ENCODE measurements around the gene BRD2.

The BRD2 gene

DNA sequence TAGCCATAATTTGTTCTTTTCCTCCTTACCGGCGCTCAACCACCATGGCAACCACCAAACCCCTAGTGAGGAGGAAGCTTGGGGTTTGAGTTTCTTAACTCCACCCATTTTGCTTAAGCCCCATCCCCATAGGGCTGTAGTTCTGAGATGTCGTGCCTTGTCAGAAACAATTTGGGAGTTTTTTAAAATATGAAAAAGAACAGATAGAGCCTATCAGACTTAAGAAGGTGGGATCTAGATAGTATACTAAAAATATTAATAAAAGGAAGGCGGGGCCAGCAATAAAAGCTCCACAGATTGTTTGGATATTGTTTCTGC, 5.6 kb downstream of the BRD2 start:
- H3K4me3 ChIP-seq (ENCODE audit: insufficient read length, low read depth): peak overlapping the region; percentile 90
- peaks cover 2% of the 10 kb centered on the region for H3K4me1 ChIP-seq (ENCODE audit: insufficient read depth, insufficient read length)
- DNase-seq (ENCODE audit: low read depth, low spot score): no peak
- H3K9me3 ChIP-seq (ENCODE audit: insufficient read depth, low read length): no peaks in the 10 kb centered on the region
- peaks cover 79% of the 10 kb centered on the region for H3K36me3 ChIP-seq (ENCODE audit: insufficient read depth, insufficient read length, low read length)
- no peaks in the 10 kb centered on the region for H3K27me3 ChIP-seq (ENCODE audit: insufficient read depth, insufficient read length)
- H3K9ac ChIP-seq (ENCODE audit: insufficient read length, low read depth): peak overlapping the region; percentile 96
- no peak for TF ChIP-seq SUZ12 (IDR thresholded peaks at IDR 0.05; ENCODE audit: extremely low read depth, insufficient read depth, insufficient read length)
- no peak for TF ChIP-seq ZNF274 (IDR thresholded peaks at IDR 0.05; ENCODE audit: low read depth, low read length)
- TF ChIP-seq YY1 (IDR thresholded peaks at IDR 0.05; ENCODE audit: insufficient read depth, insufficient read length): no peak

DNA sequence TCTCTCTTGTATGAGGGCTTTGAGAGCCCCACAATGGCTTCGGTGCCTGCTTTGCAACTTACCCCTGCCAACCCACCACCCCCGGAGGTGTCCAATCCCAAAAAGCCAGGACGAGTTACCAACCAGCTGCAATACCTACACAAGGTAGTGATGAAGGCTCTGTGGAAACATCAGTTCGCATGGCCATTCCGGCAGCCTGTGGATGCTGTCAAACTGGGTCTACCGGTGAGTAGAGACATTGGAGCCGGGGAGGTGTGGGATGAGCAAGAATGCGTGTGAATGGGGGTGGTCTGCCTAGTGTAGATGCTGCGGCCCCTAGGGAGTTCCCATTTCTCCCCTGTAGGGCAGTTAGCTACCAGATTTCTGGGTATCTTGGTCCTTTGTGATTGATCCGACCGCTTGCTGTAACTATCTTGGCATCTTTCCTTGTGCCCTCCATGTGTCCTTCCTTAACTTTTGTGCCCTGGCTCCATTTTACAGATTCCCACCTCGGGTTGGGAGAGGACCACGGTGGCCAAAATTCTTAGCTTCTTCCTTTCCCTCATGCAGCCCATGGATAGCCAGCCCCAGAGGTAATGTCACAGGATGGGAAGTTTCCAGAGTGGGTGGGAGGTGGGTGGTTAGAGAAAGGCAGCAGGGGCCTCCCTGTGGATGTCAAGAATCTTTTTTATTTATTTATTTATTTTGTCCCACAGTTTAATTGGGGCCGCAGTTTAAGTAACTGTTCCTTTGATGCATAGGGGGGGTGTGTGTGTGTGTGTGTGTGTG, 6.3 kb downstream of the BRD2 start:
- Histone ChIP-seq H3K4me1 (ENCODE audit: insufficient read depth, insufficient read length) (peaks cover 2% of the 10 kb centered on the region), H3K27me3 (ENCODE audit: insufficient read depth, insufficient read length) (no peaks in the 10 kb centered on the region), H3K4me3 (ENCODE audit: insufficient read length, low read depth) (peak overlapping the region; percentile 90), H3K36me3 (ENCODE audit: insufficient read depth, insufficient read length, low read length) (peaks cover 82% of the 10 kb centered on the region), H3K9me3 (ENCODE audit: insufficient read depth, low read length) (no peaks in the 10 kb centered on the region), H3K9ac (ENCODE audit: insufficient read length, low read depth) (peak overlapping the region; percentile 44)
- no peak for DNase-seq (ENCODE audit: low read depth, low spot score)
- no peak for TF ChIP-seq ZNF274 (IDR thresholded peaks at IDR 0.05; ENCODE audit: low read depth, low read length)
- TF ChIP-seq YY1 (IDR thresholded peaks at IDR 0.05; ENCODE audit: insufficient read depth, insufficient read length): no peak
- TF ChIP-seq SUZ12 (IDR thresholded peaks at IDR 0.05; ENCODE audit: extremely low read depth, insufficient read depth, insufficient read length): no peak

DNA sequence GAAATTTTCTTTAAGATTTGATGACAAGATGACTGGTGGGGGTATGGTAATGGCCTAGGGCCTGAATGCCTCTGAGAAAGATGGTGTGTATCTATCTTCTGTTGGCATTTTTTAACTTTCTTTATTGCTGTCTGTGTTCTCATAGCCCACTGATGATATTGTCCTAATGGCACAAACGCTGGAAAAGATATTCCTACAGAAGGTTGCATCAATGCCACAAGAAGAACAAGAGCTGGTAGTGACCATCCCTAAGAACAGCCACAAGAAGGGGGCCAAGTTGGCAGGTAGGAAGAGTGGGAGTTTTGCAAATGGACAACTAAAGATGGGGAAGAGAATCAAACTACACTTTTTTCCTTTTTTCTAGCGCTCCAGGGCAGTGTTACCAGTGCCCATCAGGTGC, 7.5 kb downstream of the BRD2 start:
- Histone ChIP-seq H3K4me3 (ENCODE audit: insufficient read length, low read depth) (no peak overlapping the region), H3K4me1 (ENCODE audit: insufficient read depth, insufficient read length) (peaks cover 2% of the 10 kb centered on the region), H3K9ac (ENCODE audit: insufficient read length, low read depth) (no peak overlapping the region), H3K27me3 (ENCODE audit: insufficient read depth, insufficient read length) (no peaks in the 10 kb centered on the region), H3K36me3 (ENCODE audit: insufficient read depth, insufficient read length, low read length) (peaks cover 92% of the 10 kb centered on the region), H3K9me3 (ENCODE audit: insufficient read depth, low read length) (no peaks in the 10 kb centered on the region)
- no peak for DNase-seq (ENCODE audit: low read depth, low spot score)
- no peak for TF ChIP-seq SUZ12 (IDR thresholded peaks at IDR 0.05; ENCODE audit: extremely low read depth, insufficient read depth, insufficient read length)
- TF ChIP-seq YY1 (IDR thresholded peaks at IDR 0.05; ENCODE audit: insufficient read depth, insufficient read length): no peak
- TF ChIP-seq ZNF274 (IDR thresholded peaks at IDR 0.05; ENCODE audit: low read depth, low read length): no peak

DNA sequence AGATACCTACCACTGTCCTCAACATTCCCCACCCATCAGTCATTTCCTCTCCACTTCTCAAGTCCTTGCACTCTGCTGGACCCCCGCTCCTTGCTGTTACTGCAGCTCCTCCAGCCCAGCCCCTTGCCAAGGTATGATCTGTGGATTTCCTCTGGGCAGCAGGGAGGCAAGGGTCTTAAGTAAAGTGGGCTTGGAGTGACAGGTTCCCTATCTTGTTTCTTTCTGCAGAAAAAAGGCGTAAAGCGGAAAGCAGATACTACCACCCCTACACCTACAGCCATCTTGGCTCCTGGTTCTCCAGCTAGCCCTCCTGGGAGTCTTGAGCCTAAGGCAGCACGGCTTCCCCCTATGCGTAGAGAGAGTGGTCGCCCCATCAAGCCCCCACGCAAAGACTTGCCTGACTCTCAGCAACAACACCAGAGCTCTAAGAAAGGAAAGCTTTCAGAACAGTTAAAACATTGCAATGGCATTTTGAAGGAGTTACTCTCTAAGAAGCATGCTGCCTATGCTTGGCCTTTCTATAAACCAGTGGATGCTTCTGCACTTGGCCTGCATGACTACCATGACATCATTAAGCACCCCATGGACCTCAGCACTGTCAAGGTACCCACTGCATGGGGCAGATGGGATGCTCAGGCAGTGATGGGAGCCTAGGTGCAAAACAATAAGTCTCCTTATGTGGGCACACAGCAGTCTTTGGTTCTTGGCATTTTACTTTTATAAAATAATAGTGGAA, 8.1 kb downstream of the BRD2 start:
- Histone ChIP-seq H3K9ac (ENCODE audit: insufficient read length, low read depth) (no peak overlapping the region), H3K4me1 (ENCODE audit: insufficient read depth, insufficient read length) (peaks cover 2% of the 10 kb centered on the region), H3K36me3 (ENCODE audit: insufficient read depth, insufficient read length, low read length) (peaks cover 92% of the 10 kb centered on the region), H3K27me3 (ENCODE audit: insufficient read depth, insufficient read length) (no peaks in the 10 kb centered on the region), H3K9me3 (ENCODE audit: insufficient read depth, low read length) (no peaks in the 10 kb centered on the region), H3K4me3 (ENCODE audit: insufficient read length, low read depth) (no peak overlapping the region)
- DNase-seq (ENCODE audit: low read depth, low spot score): no peak
- TF ChIP-seq SUZ12 (IDR thresholded peaks at IDR 0.05; ENCODE audit: extremely low read depth, insufficient read depth, insufficient read length): no peak
- no peak for TF ChIP-seq ZNF274 (IDR thresholded peaks at IDR 0.05; ENCODE audit: low read depth, low read length)
- no peak for TF ChIP-seq YY1 (IDR thresholded peaks at IDR 0.05; ENCODE audit: insufficient read depth, insufficient read length)

DNA sequence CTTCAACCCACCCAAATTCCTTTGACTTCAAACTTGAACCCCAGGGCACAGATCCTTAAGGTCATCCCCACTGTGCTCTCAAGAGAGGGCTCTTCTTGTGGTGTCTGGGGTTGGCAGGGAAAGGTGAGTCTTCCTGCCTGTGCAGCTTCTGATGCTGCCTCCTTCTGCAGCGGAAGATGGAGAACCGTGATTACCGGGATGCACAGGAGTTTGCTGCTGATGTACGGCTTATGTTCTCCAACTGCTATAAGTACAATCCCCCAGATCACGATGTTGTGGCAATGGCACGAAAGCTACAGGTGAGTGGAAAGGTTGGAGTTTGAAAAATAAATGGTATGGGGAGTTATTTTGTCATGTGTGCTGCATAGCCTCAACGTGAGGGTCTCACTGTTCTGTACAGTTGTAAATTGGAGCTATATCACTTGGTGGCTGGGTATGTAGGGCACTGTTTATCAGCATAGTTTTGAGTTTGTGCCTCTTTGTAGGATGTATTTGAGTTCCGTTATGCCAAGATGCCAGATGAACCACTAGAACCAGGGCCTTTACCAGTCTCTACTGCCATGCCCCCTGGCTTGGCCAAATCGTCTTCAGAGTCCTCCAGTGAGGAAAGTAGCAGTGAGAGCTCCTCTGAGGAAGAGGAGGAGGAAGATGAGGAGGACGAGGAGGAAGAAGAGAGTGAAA, 9.0 kb downstream of the BRD2 start:
- DNase-seq (ENCODE audit: low read depth, low spot score): no peak
- Histone ChIP-seq H3K9ac (ENCODE audit: insufficient read length, low read depth) (no peak overlapping the region), H3K4me1 (ENCODE audit: insufficient read depth, insufficient read length) (peaks cover 2% of the 10 kb centered on the region), H3K4me3 (ENCODE audit: insufficient read length, low read depth) (no peak overlapping the region), H3K36me3 (ENCODE audit: insufficient read depth, insufficient read length, low read length) (peaks cover 95% of the 10 kb centered on the region), H3K9me3 (ENCODE audit: insufficient read depth, low read length) (no peaks in the 10 kb centered on the region), H3K27me3 (ENCODE audit: insufficient read depth, insufficient read length) (no peaks in the 10 kb centered on the region)
- TF ChIP-seq SUZ12 (IDR thresholded peaks at IDR 0.05; ENCODE audit: extremely low read depth, insufficient read depth, insufficient read length) (no peak), YY1 (IDR thresholded peaks at IDR 0.05; ENCODE audit: insufficient read depth, insufficient read length) (no peak), ZNF274 (IDR thresholded peaks at IDR 0.05; ENCODE audit: low read depth, low read length) (no peak)

DNA sequence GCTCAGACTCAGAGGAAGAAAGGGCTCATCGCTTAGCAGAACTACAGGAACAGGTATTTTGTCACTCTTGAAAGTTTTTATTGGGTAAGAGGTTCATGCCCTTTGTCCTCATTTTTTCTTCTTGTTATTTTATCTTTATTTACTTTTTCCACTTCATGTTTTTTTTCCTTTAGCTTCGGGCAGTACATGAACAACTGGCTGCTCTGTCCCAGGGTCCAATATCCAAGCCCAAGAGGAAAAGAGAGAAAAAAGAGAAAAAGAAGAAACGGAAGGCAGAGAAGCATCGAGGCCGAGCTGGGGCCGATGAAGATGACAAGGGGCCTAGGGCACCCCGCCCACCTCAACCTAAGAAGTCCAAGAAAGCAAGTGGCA, 9.5 kb downstream of the BRD2 start:
- TF ChIP-seq ZNF274 (IDR thresholded peaks at IDR 0.05; ENCODE audit: low read depth, low read length): no peak
- TF ChIP-seq SUZ12 (IDR thresholded peaks at IDR 0.05; ENCODE audit: extremely low read depth, insufficient read depth, insufficient read length): no peak
- TF ChIP-seq YY1 (IDR thresholded peaks at IDR 0.05; ENCODE audit: insufficient read depth, insufficient read length): no peak
- peaks cover 90% of the 10 kb centered on the region for H3K36me3 ChIP-seq (ENCODE audit: insufficient read depth, insufficient read length, low read length)

More for the DNA sequence above, 9.5 kb downstream of the BRD2 start:
- peaks cover 2% of the 10 kb centered on the region for H3K4me1 ChIP-seq (ENCODE audit: insufficient read depth, insufficient read length)
- no peak overlapping the region for H3K9ac ChIP-seq (ENCODE audit: insufficient read length, low read depth)
- H3K9me3 ChIP-seq (ENCODE audit: insufficient read depth, low read length): no peaks in the 10 kb centered on the region
- no peak for DNase-seq (ENCODE audit: low read depth, low spot score)
- no peak overlapping the region for H3K4me3 ChIP-seq (ENCODE audit: insufficient read length, low read depth)
- H3K27me3 ChIP-seq (ENCODE audit: insufficient read depth, insufficient read length): no peaks in the 10 kb centered on the region

Measured in NT2/D1 (cell line).